ENCODE results near the gene FALEC. TPM values are rescaled to one million over a fixed set of nuclear protein-coding genes. Genes with fewer than 3 reads are reported as not detected.
A peak's percentile ranks its signal among the peaks of the same experiment; 100 is the strongest.

Gene FALEC
- total and polyA plus RNA-seq, 9 of the 15 experiments (the other 6 are each of a cell fraction or from before 2014, with no cell fraction given): 0.15 to 1.8 (median 0.53) TPM; not detected in 5

DNA sequence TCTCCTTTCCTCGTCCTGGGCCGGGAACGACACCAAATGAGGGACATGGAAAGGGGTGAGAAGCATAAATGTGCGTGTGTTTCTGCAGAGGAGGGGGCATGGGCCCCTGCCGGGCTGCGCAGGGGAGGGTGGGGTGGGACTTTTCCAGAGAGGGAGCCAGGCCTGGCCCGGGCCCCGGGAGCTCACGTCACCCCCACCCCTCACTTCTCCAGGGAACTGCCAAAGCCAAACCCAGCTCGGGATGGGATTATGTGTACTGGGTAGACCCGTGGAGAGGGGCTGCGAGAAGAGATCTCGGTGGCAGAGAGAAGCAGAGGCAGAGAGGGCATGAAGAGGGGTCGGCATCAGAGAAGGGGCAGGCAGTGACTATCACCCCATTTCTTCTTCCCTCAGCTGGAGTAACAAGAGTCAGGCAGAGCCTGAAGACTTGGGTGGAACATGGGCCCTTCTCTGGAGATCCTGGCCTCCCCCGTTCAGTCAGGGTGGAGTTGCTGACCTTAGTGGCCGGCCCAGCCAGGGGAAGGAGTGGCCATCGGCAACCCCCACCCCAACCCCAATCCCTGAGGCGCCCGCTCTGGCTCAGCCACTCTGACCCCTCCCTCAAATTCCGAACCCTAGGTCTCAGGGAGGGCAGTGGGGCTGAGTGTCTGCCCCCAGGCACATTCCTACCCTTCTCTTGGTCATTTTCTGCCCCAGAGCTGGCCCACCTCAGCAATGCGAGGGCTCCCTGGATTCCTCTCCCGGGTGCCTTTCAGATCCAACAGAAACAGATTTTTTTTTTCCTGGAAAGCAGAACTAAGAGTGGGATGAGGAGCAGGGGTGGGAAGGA lies 34.9 kb downstream of the FALEC start:
- no TSS peak for BruUV-seq (replicated peaks)
- H3K9ac ChIP-seq (ENCODE audit: insufficient read depth in 1 of 2, low read depth in 2 of 2, low read length in 2 of 2): peak overlapping the region; percentile 95 to 99
- no peak overlapping the region for H2AFZ ChIP-seq (ENCODE audit: low read depth, low read length)
- ChIA-PET CTCF (ENCODE audit: low intra/inter-chr PET ratio) (interaction anchor here (0.6 kb wide), 1 partner anchor 11 kb away, joined by 3 read pairs; no protein-coding TSS in a partner anchor), POLR2A (interaction anchor here (0.6 to 8.9 kb wide), 7 partner anchors 8 to 79 kb away, joined by 3 to 53 read pairs (median 4); partner anchors contain the start of genes ENSA and MCL1)
- peaks cover under 1% of the 10 kb centered on the region; the same call in 1 of the 2 replicates for H4K20me1 ChIP-seq (replicated peaks; ENCODE audit: control insufficient read depth, insufficient read depth, low read length)
- 1% methylated on average over 15 of the region's 22 CpGs for WGBS (ENCODE audit: insufficient coverage, low coverage, missing lambda C conversion rate)
- ATAC-seq (peak; percentile 44), DNase-seq (ENCODE audit: extremely low read depth in 1 of 4, low spot score in 3 of 4) (peak; percentile 44 to 77 (median 61)), FAIRE-seq (peak; percentile 61)
- peaks cover 38 to 81% of the 10 kb centered on the region in 2 experiments for H3K4me1 ChIP-seq (replicated peaks in 1 of 2; ENCODE audit: control insufficient read depth in 2 of 2, insufficient read depth in 2 of 2, low read length in 2 of 2)
- H3K9me3 ChIP-seq (replicated peaks; ENCODE audit: control insufficient read depth, insufficient read depth, low read depth, low read length): no peaks in the 10 kb centered on the region
- peaks cover 36% of the 10 kb centered on the region for H3K36me3 ChIP-seq (ENCODE audit: control insufficient read depth, insufficient read depth, low read length)
- intact Hi-C loops (cut with micrococcal nuclease) (no loop called here), in situ Hi-C loops (cut with MboI) (no loop called here)
- H3K79me2 ChIP-seq (ENCODE audit: control insufficient read depth, insufficient read depth, low read length): peaks cover 84% of the 10 kb centered on the region
- H3K9me1 ChIP-seq (ENCODE audit: control insufficient read depth, insufficient read depth, low read length): no peaks in the 10 kb centered on the region
- peak overlapping the region; percentile 75 for H3K4me3 ChIP-seq
- H3K4me2 ChIP-seq (ENCODE audit: insufficient read depth, low read length): peak overlapping the region; percentile 95
- peak overlapping the region; percentile 87 for H3K27ac ChIP-seq (ENCODE audit: extremely low read depth, low read depth, low read length)
- H3K27me3 ChIP-seq (ENCODE audit: control insufficient read depth in 2 of 2, insufficient read depth in 2 of 2, low read length in 2 of 2): no peaks in the 10 kb centered on the region
- TF ChIP-seq, protein P1, sequence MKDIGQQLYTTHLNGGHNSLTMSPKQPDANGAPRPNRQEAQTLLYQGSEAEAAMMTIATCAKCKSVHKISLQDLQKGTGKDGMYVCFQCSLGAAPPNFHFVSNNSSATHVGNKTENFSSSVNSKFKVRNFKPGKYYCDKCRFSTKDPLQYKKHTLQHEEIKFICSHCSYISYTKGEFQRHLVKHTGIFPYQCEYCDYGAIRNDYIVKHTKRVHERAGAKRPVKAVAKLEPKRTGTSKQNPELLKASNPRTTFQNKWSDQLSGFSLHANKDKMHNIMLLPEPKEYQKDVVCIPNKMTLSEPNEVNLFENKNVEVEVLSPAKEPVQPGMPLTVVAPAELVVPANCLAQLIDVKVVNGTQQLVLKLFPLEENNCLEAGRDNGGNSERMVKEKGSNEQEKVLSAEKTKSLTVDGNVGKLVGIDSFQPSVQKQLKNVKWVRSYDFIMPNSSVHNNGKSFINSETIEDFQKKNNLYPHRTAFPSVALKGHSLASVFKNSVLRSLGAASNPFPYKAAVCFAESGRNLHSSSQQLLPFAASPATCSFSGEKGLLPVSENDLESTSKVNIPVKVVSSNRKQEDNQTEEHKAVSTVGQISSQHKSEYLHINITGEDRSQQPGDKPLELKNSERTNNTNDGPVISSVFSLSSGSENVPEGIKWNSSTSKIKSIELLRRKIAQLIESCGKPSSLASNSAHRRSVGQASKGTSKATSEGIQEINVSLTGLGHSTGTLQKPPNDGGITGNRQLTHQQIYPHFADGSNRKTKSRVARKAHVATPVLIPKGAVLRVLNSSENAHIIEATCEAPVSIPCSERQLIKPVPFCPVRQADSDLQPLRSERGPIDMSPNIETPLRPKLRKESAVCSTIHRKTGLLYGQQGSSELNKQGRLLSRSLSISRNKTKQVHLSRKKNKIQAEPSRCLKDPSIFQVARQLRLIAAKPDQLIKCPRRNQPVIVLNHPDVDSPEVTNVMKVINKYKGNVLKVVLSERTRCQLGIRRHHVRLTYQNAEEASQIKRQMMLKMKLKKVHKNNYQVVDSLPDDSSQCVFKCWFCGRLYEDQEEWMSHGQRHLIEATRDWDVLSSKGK (CRISPR knock-in tag; IDR thresholded peaks at IDR 0.05): no peak
- TF ChIP-seq CTBP1 (IDR thresholded peaks at IDR 0.05; ENCODE audit: borderline replicate concordance) (no peak), BRD4 (IDR thresholded peaks at IDR 0.05) (no peak), ILK (tag; IDR thresholded peaks at IDR 0.05; ENCODE audit: borderline replicate concordance, low read depth) (no peak), TCFL5 (CRISPR knock-in tag; conservative IDR thresholded peaks at IDR 0.05) (no peak)
- TF ChIP-seq, protein P2, sequence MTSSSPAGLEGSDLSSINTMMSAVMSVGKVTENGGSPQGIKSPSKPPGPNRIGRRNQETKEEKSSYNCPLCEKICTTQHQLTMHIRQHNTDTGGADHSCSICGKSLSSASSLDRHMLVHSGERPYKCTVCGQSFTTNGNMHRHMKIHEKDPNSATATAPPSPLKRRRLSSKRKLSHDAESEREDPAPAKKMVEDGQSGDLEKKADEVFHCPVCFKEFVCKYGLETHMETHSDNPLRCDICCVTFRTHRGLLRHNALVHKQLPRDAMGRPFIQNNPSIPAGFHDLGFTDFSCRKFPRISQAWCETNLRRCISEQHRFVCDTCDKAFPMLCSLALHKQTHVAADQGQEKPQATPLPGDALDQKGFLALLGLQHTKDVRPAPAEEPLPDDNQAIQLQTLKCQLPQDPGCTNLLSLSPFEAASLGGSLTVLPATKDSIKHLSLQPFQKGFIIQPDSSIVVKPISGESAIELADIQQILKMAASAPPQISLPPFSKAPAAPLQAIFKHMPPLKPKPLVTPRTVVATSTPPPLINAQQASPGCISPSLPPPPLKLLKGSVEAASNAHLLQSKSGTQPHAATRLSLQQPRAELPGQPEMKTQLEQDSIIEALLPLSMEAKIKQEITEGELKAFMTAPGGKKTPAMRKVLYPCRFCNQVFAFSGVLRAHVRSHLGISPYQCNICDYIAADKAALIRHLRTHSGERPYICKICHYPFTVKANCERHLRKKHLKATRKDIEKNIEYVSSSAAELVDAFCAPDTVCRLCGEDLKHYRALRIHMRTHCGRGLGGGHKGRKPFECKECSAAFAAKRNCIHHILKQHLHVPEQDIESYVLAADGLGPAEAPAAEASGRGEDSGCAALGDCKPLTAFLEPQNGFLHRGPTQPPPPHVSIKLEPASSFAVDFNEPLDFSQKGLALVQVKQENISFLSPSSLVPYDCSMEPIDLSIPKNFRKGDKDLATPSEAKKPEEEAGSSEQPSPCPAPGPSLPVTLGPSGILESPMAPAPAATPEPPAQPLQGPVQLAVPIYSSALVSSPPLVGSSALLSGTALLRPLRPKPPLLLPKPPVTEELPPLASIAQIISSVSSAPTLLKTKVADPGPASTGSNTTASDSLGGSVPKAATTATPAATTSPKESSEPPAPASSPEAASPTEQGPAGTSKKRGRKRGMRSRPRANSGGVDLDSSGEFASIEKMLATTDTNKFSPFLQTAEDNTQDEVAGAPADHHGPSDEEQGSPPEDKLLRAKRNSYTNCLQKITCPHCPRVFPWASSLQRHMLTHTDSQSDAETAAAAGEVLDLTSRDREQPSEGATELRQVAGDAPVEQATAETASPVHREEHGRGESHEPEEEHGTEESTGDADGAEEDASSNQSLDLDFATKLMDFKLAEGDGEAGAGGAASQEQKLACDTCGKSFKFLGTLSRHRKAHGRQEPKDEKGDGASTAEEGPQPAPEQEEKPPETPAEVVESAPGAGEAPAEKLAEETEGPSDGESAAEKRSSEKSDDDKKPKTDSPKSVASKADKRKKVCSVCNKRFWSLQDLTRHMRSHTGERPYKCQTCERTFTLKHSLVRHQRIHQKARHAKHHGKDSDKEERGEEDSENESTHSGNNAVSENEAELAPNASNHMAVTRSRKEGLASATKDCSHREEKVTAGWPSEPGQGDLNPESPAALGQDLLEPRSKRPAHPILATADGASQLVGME (CRISPR knock-in tag; IDR thresholded peaks at IDR 0.05): no peak

All from K562 (cell line).